Muscle of leg (tissue), 11 donors: Measurements from ENCODE around the gene E2F1. TPM values are rescaled to one million over a fixed set of nuclear protein-coding genes. Genes with fewer than 3 reads are reported as not detected.

Source experiments
- DNase-seq: peaks from one replicate; pipeline ENCODE4 v3.0.0; 2013
- H3K27ac ChIP-seq: one replicate; pipeline ENCODE4 v1.5.1; 2013; ENCODE audit warnings: mild to moderate bottlenecking, low read length, control low read depth
- H3K27me3 ChIP-seq: one replicate; pipeline ENCODE4 v1.6.1; 2013; ENCODE audit warnings: low read length; ENCODE audit not compliant: control insufficient read depth, insufficient read depth
- H3K36me3 ChIP-seq: one replicate; pipeline ENCODE4 v1.6.1; 2013; ENCODE audit warnings: low read length; ENCODE audit not compliant: control insufficient read depth, insufficient read depth
- H3K4me1 ChIP-seq: one replicate; pipeline ENCODE4 v1.6.1; 2013; ENCODE audit warnings: low read length; ENCODE audit not compliant: control insufficient read depth, insufficient read depth
- H3K4me3 ChIP-seq: one replicate; pipeline ENCODE4 v1.5.1; 2013; ENCODE audit warnings: low read length, control low read depth
- H3K9me3 ChIP-seq: replicated peaks from 2 replicates; pipeline ENCODE4 v1.6.1; 2013; ENCODE audit warnings: low read depth, low read length; ENCODE audit not compliant: control insufficient read depth
- WGBS: methylation state at CpG from one replicate; pipeline ENCODE4 v1.1.5; 2013; ENCODE audit warnings: missing lambda C conversion rate; ENCODE audit not compliant: insufficient coverage; 5-methylcytosine and 5-hydroxymethylcytosine counted together
- polyA plus RNA-seq, 8 donors: library from polyadenylated mRNA; unstranded; fragments of 120-200 nt; gene quantifications; one replicate each; pipeline versions ENCODE4 v1.2.1 to v1.2.3, GENCODE V29; 2013; ENCODE audit warnings: inconsistent platforms in 1 of 8, low replicate concordance in 1 of 8; ENCODE audit not compliant: insufficient read length in 8 of 8, insufficient read depth in 1 of 8
- total RNA-seq: library from RNA; stranded (reverse); fragments of 120-200 nt; gene quantifications from one replicate; pipeline ENCODE4 v1.2.4, GENCODE V29; 2013

E2F1 gene
- total and polyA plus RNA-seq, 9 donors = 7.8 to 16.7 (median 12.8) TPM

- Histone ChIP-seq H3K36me3 (peaks cover 17% of the 10 kb centered on the region), H3K27ac (peak overlapping the region; percentile 72), H3K9me3 (no peaks in the 10 kb centered on the region), H3K27me3 (no peaks in the 10 kb centered on the region), H3K4me1 (peaks cover 51% of the 10 kb centered on the region), H3K4me3 (no peak overlapping the region)
- peak; percentile 93 for DNase-seq
- 30% methylated on average over 11 of the region's 15 CpGs for WGBS
Measured at GRCh38 chr20:33677991-33678702, 8.0 kb downstream of the E2F1 start.

- no peak overlapping the region for H3K4me3 ChIP-seq
- WGBS = 91% methylated on average over 22 of the region's 31 CpGs
- peaks cover 63% of the 10 kb centered on the region for H3K4me1 ChIP-seq
- no peak for DNase-seq
- H3K36me3 ChIP-seq = peaks cover 13% of the 10 kb centered on the region
- no peaks in the 10 kb centered on the region for H3K27me3 ChIP-seq
- no peak overlapping the region for H3K27ac ChIP-seq
- no peaks in the 10 kb centered on the region for H3K9me3 ChIP-seq
Measured at GRCh38 chr20:33676652-33677645, 9.2 kb downstream of the E2F1 start.

- WGBS = 83% methylated on average over 9 of the region's 11 CpGs
- no peak overlapping the region for H3K4me3 ChIP-seq
- no peaks in the 10 kb centered on the region for H3K9me3 ChIP-seq
- H3K27me3 ChIP-seq = no peaks in the 10 kb centered on the region
- peaks cover 21% of the 10 kb centered on the region for H3K36me3 ChIP-seq
- peak overlapping the region; percentile 88 for H3K27ac ChIP-seq
- peaks cover 67% of the 10 kb centered on the region for H3K4me1 ChIP-seq
- no peak for DNase-seq
Measured at GRCh38 chr20:33676121-33676520, 10.1 kb downstream of the E2F1 start.

- peak overlapping the region; percentile 88 for H3K27ac ChIP-seq
- peak overlapping the region; percentile 59 for H3K4me3 ChIP-seq
- no peaks in the 10 kb centered on the region for H3K27me3 ChIP-seq
- H3K4me1 ChIP-seq = peaks cover 67% of the 10 kb centered on the region
- peak; percentile 64 for DNase-seq
- WGBS = 13% methylated on average over 3 of the region's 16 CpGs
- H3K36me3 ChIP-seq = peaks cover 27% of the 10 kb centered on the region
- no peaks in the 10 kb centered on the region for H3K9me3 ChIP-seq
Measured at GRCh38 chr20:33675136-33675959, 10.8 kb downstream of the E2F1 start.

- no peaks in the 10 kb centered on the region for H3K27me3 ChIP-seq
- no peaks in the 10 kb centered on the region for H3K9me3 ChIP-seq
- peaks cover 71% of the 10 kb centered on the region for H3K4me1 ChIP-seq
- under 1% methylated on average over 61 of the region's 73 CpGs for WGBS
- peak within 1 kb of the TSS; percentile 88 for H3K27ac ChIP-seq
- peaks cover 26% of the 10 kb centered on the region for H3K36me3 ChIP-seq
- DNase-seq = peak; percentile 92
- H3K4me3 ChIP-seq = peak within 1 kb of the TSS; percentile 71
Measured at GRCh38 chr20:33674294-33675135, 11.7 kb downstream of the E2F1 start, which contains the start of gene NECAB3. Gene NECAB3, minus strand, starts transcription at chr20:33674428. Its CDS starts 76 bp downstream, at chr20:33674352.

- peak overlapping the region; percentile 71 for H3K4me3 ChIP-seq
- H3K4me1 ChIP-seq = peaks cover 67% of the 10 kb centered on the region
- H3K9me3 ChIP-seq = no peaks in the 10 kb centered on the region
- no peaks in the 10 kb centered on the region for H3K27me3 ChIP-seq
- H3K36me3 ChIP-seq = peaks cover 34% of the 10 kb centered on the region
- H3K27ac ChIP-seq = peak overlapping the region; percentile 25
- WGBS = 11% methylated on average over 23 of the region's 29 CpGs
- DNase-seq = no peak
Measured at GRCh38 chr20:33673410-33674293, 12.5 kb downstream of the E2F1 start.

GRCh38 chr20:33673114-33673409, 13.1 kb downstream of the E2F1 start:
- H3K4me1 ChIP-seq = peaks cover 65% of the 10 kb centered on the region
- peaks cover 38% of the 10 kb centered on the region for H3K36me3 ChIP-seq
- H3K27me3 ChIP-seq = no peaks in the 10 kb centered on the region
- 75% methylated on average over 2 of the region's 4 CpGs for WGBS
- no peak overlapping the region for H3K27ac ChIP-seq
- no peak for DNase-seq
- H3K9me3 ChIP-seq = no peaks in the 10 kb centered on the region
- H3K4me3 ChIP-seq = peak overlapping the region; percentile 71

- Histone ChIP-seq H3K27me3 (no peaks in the 10 kb centered on the region), H3K4me3 (no peak overlapping the region), H3K4me1 (peaks cover 65% of the 10 kb centered on the region), H3K27ac (no peak overlapping the region), H3K9me3 (no peaks in the 10 kb centered on the region), H3K36me3 (peaks cover 38% of the 10 kb centered on the region)
- 45% methylated on average over 16 of the region's 17 CpGs for WGBS
- DNase-seq = no peak
Measured at GRCh38 chr20:33672426-33673113, 13.6 kb downstream of the E2F1 start.
